ENCODE measurements around the gene HDAC1. TPM values are rescaled to one million over a fixed set of nuclear protein-coding genes. Genes with fewer than 3 reads are reported as not detected.

HDAC1 gene
- total and polyA plus RNA-seq, 4 donors: 32.1 to 58.1 (median 45.2) TPM

DNA sequence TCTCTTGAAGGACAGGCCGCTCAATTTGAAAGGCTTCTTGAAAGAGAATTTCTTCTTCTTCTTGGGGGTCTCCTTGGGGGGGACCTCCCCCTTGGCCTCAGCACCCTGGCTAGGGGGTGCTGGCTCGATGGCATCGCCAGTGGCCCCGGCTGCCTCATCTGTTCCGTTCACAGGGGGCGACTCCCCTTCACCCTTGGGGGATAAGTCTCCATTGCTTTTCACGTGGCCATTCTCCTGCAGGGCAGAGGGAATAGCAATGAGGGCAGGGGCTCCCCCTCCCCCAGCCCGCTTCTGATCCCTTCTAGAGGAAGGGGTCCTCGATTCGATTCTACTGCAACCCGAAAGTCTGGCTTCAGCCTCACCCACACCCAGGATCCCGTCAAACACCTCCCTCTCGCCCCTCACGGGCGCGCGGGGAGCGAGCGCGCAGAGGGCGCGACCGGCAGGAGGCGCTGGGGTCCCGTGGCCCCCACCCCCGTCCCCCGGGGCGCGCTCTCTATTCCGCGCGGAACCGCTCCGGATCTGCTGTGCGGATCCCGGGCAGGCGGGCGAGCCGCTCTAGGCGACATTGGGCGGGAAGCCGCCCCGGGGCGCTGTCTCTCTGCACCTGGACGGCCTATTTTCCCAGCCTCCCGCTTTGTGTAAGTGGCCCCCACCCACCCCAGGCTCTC is 43.1 kb downstream of the HDAC1 start:
- DNase-seq (ENCODE audit: low spot score): peak; percentile 59
- Histone ChIP-seq H3K9ac (ENCODE audit: low read depth in 1 of 2, low read length in 2 of 2) (peak overlapping the region in 1 of 2 donors; percentile 50), H3K27me3 (ENCODE audit: control insufficient read depth in 4 of 4, insufficient read depth in 4 of 4, low read length in 3 of 4) (no peaks in the 10 kb centered on the region), H3K4me3 (ENCODE audit: low read depth in 1 of 3, low read length in 3 of 3) (peak overlapping the region; percentile 15 to 66 (median 53)), H3K4me1 (ENCODE audit: control insufficient read depth in 4 of 4, insufficient read depth in 4 of 4, low read length in 3 of 4) (peaks cover 2 to 22% (median 8%) of the 10 kb centered on the region in 4 donors), H3K36me3 (ENCODE audit: control insufficient read depth in 4 of 4, insufficient read depth in 3 of 4, low read depth in 1 of 4, low read length in 3 of 4) (peaks cover 1 to 31% (median 19%) of the 10 kb centered on the region in 4 donors), H3K27ac (ENCODE audit: low read depth in 1 of 2, low read length in 2 of 2) (no peak overlapping the region), H3K9me3 (ENCODE audit: control insufficient read depth in 4 of 4, low read length in 3 of 4) (no peaks in the 10 kb centered on the region)
- TF ChIP-seq CTCF (IDR thresholded peaks at IDR 0.05; ENCODE audit: low read depth, low read length, missing input control) (peak; percentile 47), RXRA (IDR thresholded peaks at IDR 0.05) (no peak), RAD21 (IDR thresholded peaks at IDR 0.05) (peak; percentile 55 to 66)
- 10% methylated on average over 46 of the region's 46 CpGs for WGBS

- no peak for TF ChIP-seq JUND (IDR thresholded peaks at IDR 0.05)
- TF ChIP-seq RXRA (IDR thresholded peaks at IDR 0.05): no peak
- TF ChIP-seq FOXA1 (IDR thresholded peaks at IDR 0.05): no peak
- TF ChIP-seq HNF4A (conservative IDR thresholded peaks at IDR 0.05): no peak
- TF ChIP-seq FOXA2 (IDR thresholded peaks at IDR 0.05): no peak
- TF ChIP-seq, protein P1, sequence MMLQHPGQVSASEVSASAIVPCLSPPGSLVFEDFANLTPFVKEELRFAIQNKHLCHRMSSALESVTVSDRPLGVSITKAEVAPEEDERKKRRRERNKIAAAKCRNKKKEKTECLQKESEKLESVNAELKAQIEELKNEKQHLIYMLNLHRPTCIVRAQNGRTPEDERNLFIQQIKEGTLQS (IDR thresholded peaks at IDR 0.05): no peak
- TF ChIP-seq, protein P2, sequence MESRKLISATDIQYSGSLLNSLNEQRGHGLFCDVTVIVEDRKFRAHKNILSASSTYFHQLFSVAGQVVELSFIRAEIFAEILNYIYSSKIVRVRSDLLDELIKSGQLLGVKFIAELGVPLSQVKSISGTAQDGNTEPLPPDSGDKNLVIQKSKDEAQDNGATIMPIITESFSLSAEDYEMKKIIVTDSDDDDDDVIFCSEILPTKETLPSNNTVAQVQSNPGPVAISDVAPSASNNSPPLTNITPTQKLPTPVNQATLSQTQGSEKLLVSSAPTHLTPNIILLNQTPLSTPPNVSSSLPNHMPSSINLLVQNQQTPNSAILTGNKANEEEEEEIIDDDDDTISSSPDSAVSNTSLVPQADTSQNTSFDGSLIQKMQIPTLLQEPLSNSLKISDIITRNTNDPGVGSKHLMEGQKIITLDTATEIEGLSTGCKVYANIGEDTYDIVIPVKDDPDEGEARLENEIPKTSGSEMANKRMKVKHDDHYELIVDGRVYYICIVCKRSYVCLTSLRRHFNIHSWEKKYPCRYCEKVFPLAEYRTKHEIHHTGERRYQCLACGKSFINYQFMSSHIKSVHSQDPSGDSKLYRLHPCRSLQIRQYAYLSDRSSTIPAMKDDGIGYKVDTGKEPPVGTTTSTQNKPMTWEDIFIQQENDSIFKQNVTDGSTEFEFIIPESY (IDR thresholded peaks at IDR 0.05): no peak
- TF ChIP-seq CTCF (IDR thresholded peaks at IDR 0.05; ENCODE audit: low read depth, low read length, missing input control): no peak
- TF ChIP-seq HNF4G (IDR thresholded peaks at IDR 0.05): no peak
- TF ChIP-seq GABPA (IDR thresholded peaks at IDR 0.05 in 1 of 2, conservative IDR thresholded peaks at IDR 0.05 in 1 of 2): no peak
- TF ChIP-seq SP1 (IDR thresholded peaks at IDR 0.05): no peak
- TF ChIP-seq NR2F2 (IDR thresholded peaks at IDR 0.05): no peak
- TF ChIP-seq YY1 (IDR thresholded peaks at IDR 0.05): no peak
- TF ChIP-seq MAX (IDR thresholded peaks at IDR 0.05): no peak
- Histone ChIP-seq H3K9ac (ENCODE audit: low read depth in 1 of 2, low read length in 2 of 2) (no peak overlapping the region), H3K27me3 (ENCODE audit: control insufficient read depth in 4 of 4, insufficient read depth in 4 of 4, low read length in 3 of 4) (no peaks in the 10 kb centered on the region), H3K4me3 (ENCODE audit: low read depth in 1 of 3, low read length in 3 of 3) (peak overlapping the region in 2 of 3 donors; percentile 53 to 66), H3K9me3 (ENCODE audit: control insufficient read depth in 4 of 4, low read length in 3 of 4) (no peaks in the 10 kb centered on the region), H3K4me1 (ENCODE audit: control insufficient read depth in 4 of 4, insufficient read depth in 4 of 4, low read length in 3 of 4) (peaks cover 2 to 22% (median 8%) of the 10 kb centered on the region in 4 donors), H3K27ac (ENCODE audit: low read depth in 1 of 2, low read length in 2 of 2) (peak overlapping the region in 1 of 2 donors; percentile 51), H3K36me3 (ENCODE audit: control insufficient read depth in 4 of 4, insufficient read depth in 3 of 4, low read depth in 1 of 4, low read length in 3 of 4) (peaks cover 1 to 27% (median 15%) of the 10 kb centered on the region in 4 donors)
- under 1% methylated on average over 34 of the region's 34 CpGs for WGBS
- no peak for DNase-seq (ENCODE audit: low spot score)
Measured at GRCh38 chr1:32335535-32335789, 43.6 kb downstream of the HDAC1 start.

All from liver (tissue), 9 donors.